Superior temporal gyrus (tissue), 1 donor: ENCODE results near the gene DAZL.
A peak's percentile ranks its signal among the peaks of the same experiment; 100 is the strongest.
"Not testable (repeated sequence)": the region's sequence is repeated elsewhere in the genome, so short reads cannot be mapped to it uniquely, and the experiment has no call there.

Experiments
- DNase-seq: peaks from one replicate; pipeline ENCODE4 v3.0.0-alpha.2; 2016; ENCODE audit errors: extremely low spot score

Gene DAZL

GRCh38 chr3:16604887-16605602 lies at the start of gene DAZL:
Gene DAZL, minus strand, starts transcription at chr3:16605423. Its CDS starts 218 bp downstream, at chr3:16605205.
- no peak for DNase-seq

GRCh38 chr3:16654976-16655375 lies 49.8 kb upstream of the DAZL start:
- DNase-seq = no peak

GRCh38 chr3:16653712-16654111 lies 48.5 kb upstream of the DAZL start:
- DNase-seq = no peak

GRCh38 chr3:16647668-16648067 lies 42.4 kb upstream of the DAZL start:
- no peak for DNase-seq

- DNase-seq = no peak
Measured at GRCh38 chr3:16639806-16640205, 34.6 kb upstream of the DAZL start.

GRCh38 chr3:16633948-16634347 lies 28.7 kb upstream of the DAZL start:
- no peak for DNase-seq

GRCh38 chr3:16632395-16632794 lies 27.2 kb upstream of the DAZL start:
- DNase-seq = no peak

- no peak for DNase-seq
Measured at GRCh38 chr3:16618721-16619120, 13.5 kb upstream of the DAZL start.

GRCh38 chr3:16617155-16617554 lies 11.9 kb upstream of the DAZL start:
- DNase-seq = not testable (repeated sequence)

GRCh38 chr3:16616083-16616482 lies 10.9 kb upstream of the DAZL start:
- DNase-seq = no peak

- no peak for DNase-seq
Measured at GRCh38 chr3:16614033-16615031, 9.1 kb upstream of the DAZL start.

- no peak for DNase-seq
Measured at GRCh38 chr3:16609927-16610580, 4.8 kb upstream of the DAZL start.

- DNase-seq = no peak
Measured at GRCh38 chr3:16608816-16609215, 3.6 kb upstream of the DAZL start.

GRCh38 chr3:16607718-16608117 lies 2.5 kb upstream of the DAZL start:
- no peak for DNase-seq

- DNase-seq = no peak
Measured at GRCh38 chr3:16606398-16606797, 1.2 kb upstream of the DAZL start.

- DNase-seq = no peak
Measured at GRCh38 chr3:16605966-16606365, 743 bp upstream of the DAZL start.

GRCh38 chr3:16604433-16604832 lies 790 bp downstream of the DAZL start:
- no peak for DNase-seq

GRCh38 chr3:16601537-16602005 lies 3.7 kb downstream of the DAZL start:
- no peak for DNase-seq

GRCh38 chr3:16600780-16601536 lies 4.3 kb downstream of the DAZL start:
- peak; percentile 95 for DNase-seq

GRCh38 chr3:16599694-16600093 lies 5.5 kb downstream of the DAZL start:
- no peak for DNase-seq

- no peak for DNase-seq
Measured at GRCh38 chr3:16596352-16597032, 8.7 kb downstream of the DAZL start.
